Right lobe of liver (tissue), 6 donors: ENCODE measurements around the gene HSPA12B. TPM values are rescaled to one million over a fixed set of nuclear protein-coding genes. Genes with fewer than 3 reads are reported as not detected.

ENCODE experiments used
- ATAC-seq, 4 donors: fragments of 200-7000 bp; cut with Tn5 transposase; one replicate each; pipeline ENCODE4 v1.9.1; 2020; ENCODE audit warnings: mild to moderate bottlenecking in 4 of 4, moderate library complexity in 4 of 4
- DNase-seq, 3 donors: peaks; one replicate each; pipeline ENCODE4 v3.0.0-alpha.2; 2020
- H3K27ac ChIP-seq, 3 donors: fragments of 200-600 bp; one replicate each; pipeline ENCODE4 v1.8.0; 2022
- H3K27me3 ChIP-seq, 2 donors: fragments of 200-600 bp; one replicate each; pipeline ENCODE4 v1.8.0; 2022
- H3K36me3 ChIP-seq, 4 donors: fragments of 200-600 bp; sonication (generic) in 1 of 4; one replicate each; pipeline versions ENCODE4 v1.5.1 to v1.8.0; 2017 to 2022; ENCODE audit warnings: control low read depth in 1 of 4
- H3K4me1 ChIP-seq, 4 donors: fragments of 200-600 bp; sonication (generic) in 1 of 4; one replicate each; pipeline versions ENCODE4 v1.5.1 to v1.8.0; 2017 to 2022; ENCODE audit warnings: control low read depth in 1 of 4
- H3K4me3 ChIP-seq, 3 donors: fragments of 200-600 bp; one replicate each; pipeline ENCODE4 v1.8.0; 2022
- H3K9me3 ChIP-seq, 4 donors: fragments of 200-600 bp; sonication (generic) in 1 of 4; one replicate each; pipeline versions ENCODE4 v1.5.1 to v1.8.0; 2017 to 2022; ENCODE audit warnings: control low read depth in 1 of 4
- POLR2A ChIP-seq: fragments of 450-650 bp; IDR thresholded peaks from one replicate; pipeline ENCODE4 v1.6.1; 2017; ENCODE audit warnings: antibody characterized with exemption, mild to moderate bottlenecking
- WGBS: methylation state at CpG from one replicate; pipeline ENCODE4 v1.1.6; 2018; ENCODE audit warnings: low coverage, low lambda C conversion rate; ENCODE audit not compliant: insufficient coverage; ENCODE audit errors: missing lambda C conversion rate; 5-methylcytosine and 5-hydroxymethylcytosine counted together
- intact Hi-C, 2 donors: fragments of 100-400 bp; cut with DNase I; formaldehyde crosslinking; loops; one replicate each; pipeline versions ENCODE4 v1.11.2 to v1.14.1; 2022
- total RNA-seq, 6 experiments: library from RNA; depleted of rRNA in 2 of 6; stranded (reverse); fragments of >200 nt in 2 of 6; fragmentation: NEBNext Ultra II Directional in 3 of 6; extraction: Animal tissue kit (Norgen Biotek cat#: 25700) in 3 of 6; gene quantifications; one replicate each; pipeline versions ENCODE4 v1.1.0 to v1.2.4, GENCODE V29; 2016 to 2023
- TF ChIP-seq, protein P1 (sequence below), 4 donors: fragments of 200-600 bp in 3 of 4; fragments of 450-650 bp in 1 of 4; IDR thresholded peaks; one replicate each; pipeline versions ENCODE4 v1.5.1 to v1.8.0; 2016 to 2022; ENCODE audit warnings: antibody characterized with exemption in 4 of 4, mild to moderate bottlenecking in 2 of 4
- donor health status: DM: no; HTN: yes; CAD: no.
- donor health status: DM: no; HTN: no; CAD: no.
- donor health status: DM: no; HTN: no; CAD: no.
- donor health status: DM: no; HTN: yes; CAD: no.
- donor health status: DM: no; HTN: yes; CAD: no.

The HSPA12B gene
- total RNA-seq, 6 experiments from 2014 or later = 0.46 to 2.2 (median 0.97) TPM

DNA sequence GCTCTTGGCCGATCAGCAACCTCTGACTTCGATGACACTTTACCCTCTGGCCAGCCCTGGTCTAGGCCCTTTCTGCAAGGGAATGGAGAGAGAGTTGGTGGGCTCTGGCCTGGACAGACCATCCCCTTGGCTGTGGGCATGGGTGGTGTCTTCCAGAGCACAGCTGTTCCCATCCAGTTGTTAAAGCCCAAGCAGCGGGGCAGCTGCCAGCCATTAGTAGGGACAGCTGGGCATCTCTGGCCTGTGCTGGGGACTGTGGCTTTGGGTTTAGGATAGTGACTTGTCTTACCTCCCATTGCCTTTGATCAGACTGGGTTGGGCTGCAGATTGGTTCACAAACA is 66.4 kb downstream of the HSPA12B start:
- ATAC-seq (no peak), DNase-seq (no peak)
- Histone ChIP-seq H3K27ac (peak overlapping the region; percentile 49 to 86 (median 85)), H3K9me3 (no peaks in the 10 kb centered on the region), H3K27me3 (no peaks in the 10 kb centered on the region), H3K4me3 (no peak overlapping the region), H3K4me1 (peaks cover 0 to 36% (median 19%) of the 10 kb centered on the region in 4 donors), H3K36me3 (peaks cover 0 to 2% (median 0%) of the 10 kb centered on the region in 4 donors)
- TF ChIP-seq, protein P1, sequence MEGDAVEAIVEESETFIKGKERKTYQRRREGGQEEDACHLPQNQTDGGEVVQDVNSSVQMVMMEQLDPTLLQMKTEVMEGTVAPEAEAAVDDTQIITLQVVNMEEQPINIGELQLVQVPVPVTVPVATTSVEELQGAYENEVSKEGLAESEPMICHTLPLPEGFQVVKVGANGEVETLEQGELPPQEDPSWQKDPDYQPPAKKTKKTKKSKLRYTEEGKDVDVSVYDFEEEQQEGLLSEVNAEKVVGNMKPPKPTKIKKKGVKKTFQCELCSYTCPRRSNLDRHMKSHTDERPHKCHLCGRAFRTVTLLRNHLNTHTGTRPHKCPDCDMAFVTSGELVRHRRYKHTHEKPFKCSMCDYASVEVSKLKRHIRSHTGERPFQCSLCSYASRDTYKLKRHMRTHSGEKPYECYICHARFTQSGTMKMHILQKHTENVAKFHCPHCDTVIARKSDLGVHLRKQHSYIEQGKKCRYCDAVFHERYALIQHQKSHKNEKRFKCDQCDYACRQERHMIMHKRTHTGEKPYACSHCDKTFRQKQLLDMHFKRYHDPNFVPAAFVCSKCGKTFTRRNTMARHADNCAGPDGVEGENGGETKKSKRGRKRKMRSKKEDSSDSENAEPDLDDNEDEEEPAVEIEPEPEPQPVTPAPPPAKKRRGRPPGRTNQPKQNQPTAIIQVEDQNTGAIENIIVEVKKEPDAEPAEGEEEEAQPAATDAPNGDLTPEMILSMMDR (IDR thresholded peaks at IDR 0.05) = no peak
- TF ChIP-seq POLR2A = no peak
- 27% methylated on average over 2 of the region's 3 CpGs for WGBS
- intact Hi-C loops = no loop called here

DNA sequence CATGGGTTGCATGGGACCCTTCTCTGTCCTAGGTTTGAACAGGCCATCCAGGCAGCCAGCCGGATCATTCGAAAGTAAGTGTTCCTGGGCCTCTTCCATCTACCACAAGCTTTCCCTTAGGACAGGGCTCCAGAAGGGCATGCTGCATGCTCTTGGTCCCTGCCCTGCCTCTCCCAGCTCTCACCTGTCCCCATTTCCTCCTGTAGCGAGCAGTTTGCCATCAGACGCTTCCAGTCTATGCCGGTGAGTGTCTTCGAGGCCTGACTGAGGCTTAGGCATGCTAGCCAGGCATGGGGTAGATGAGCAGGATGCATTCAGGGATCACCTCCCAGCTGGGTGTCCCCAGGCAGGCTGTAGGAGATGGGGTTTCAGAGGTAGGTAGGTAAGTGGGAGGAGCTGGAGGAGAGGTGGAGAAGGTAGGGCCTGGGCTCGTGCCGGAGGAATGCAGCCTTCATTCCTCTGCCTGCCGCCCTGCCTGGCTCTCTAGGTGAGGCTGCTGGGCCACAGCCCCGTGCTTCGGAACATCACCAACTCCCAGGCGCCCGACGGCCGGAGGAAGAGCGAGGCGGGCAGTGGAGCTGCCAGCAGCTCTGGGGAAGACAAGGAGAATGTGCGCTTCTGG is 67.9 kb downstream of the HSPA12B start:
- ATAC-seq (no peak), DNase-seq (peak in 1 of 3 donors; percentile 47)
- H3K36me3 ChIP-seq = peaks cover 0 to 2% (median 0%) of the 10 kb centered on the region in 4 donors
- no peak overlapping the region for H3K27ac ChIP-seq
- peaks cover 0 to 36% (median 19%) of the 10 kb centered on the region in 4 donors for H3K4me1 ChIP-seq
- H3K27me3 ChIP-seq = no peaks in the 10 kb centered on the region
- no peak overlapping the region for H3K4me3 ChIP-seq
- H3K9me3 ChIP-seq = no peaks in the 10 kb centered on the region
- no peak for TF ChIP-seq POLR2A
- TF ChIP-seq, protein P1 (IDR thresholded peaks at IDR 0.05) = no peak
- 91% methylated on average over 4 of the region's 18 CpGs for WGBS
- intact Hi-C loops = no loop called here

DNA sequence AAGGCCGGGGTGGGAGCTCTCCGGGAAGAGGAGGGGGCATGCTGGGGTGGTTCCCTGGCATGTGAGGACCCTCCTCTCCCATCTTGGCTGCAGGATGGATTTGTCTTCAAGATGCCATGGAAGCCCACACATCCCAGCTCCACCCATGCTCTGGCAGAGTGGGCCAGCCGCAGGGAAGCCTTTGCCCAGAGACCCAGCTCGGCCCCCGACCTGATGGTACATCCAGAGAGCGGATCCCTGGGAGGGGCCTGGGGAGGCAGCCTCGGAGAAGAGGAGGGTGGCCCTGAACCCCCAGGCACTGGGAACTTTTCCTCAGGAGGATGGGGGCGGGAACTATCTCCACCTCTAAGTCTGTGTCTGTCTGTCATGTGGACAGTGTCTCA is 68.4 kb downstream of the HSPA12B start:
- peaks cover 0 to 2% (median 0%) of the 10 kb centered on the region in 4 donors for H3K36me3 ChIP-seq
- no peaks in the 10 kb centered on the region for H3K9me3 ChIP-seq
- no peak overlapping the region for H3K4me3 ChIP-seq
- no peak overlapping the region for H3K27ac ChIP-seq
- H3K27me3 ChIP-seq = no peaks in the 10 kb centered on the region
- TF ChIP-seq, protein P1 (IDR thresholded peaks at IDR 0.05) = no peak
- no peak for TF ChIP-seq POLR2A
- ATAC-seq (no peak), DNase-seq (no peak)
- WGBS = no CpG with 5 or more reads among the region's 8 CpGs
- intact Hi-C loops = no loop called here
- H3K4me1 ChIP-seq = peaks cover 0 to 40% (median 19%) of the 10 kb centered on the region in 4 donors

DNA sequence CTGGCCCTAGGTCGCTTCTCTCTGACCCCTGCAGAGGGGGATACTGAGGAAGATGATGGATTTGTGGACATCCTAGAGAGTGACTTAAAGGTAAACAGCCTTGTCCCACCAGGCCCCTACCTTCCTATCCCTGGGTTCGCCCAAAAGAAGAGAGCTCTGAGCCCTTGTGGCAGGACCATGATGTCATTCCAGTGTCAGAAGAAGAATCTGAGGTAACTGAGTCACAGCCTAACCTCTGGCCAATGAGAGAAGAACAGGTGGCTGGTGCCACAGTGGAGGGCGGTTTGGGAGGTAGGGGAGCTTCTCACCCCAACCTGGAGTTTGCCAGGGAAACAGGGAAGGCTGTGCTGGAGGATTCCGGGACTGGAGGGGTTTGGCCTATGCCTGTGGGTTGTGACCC is 68.8 kb downstream of the HSPA12B start:
- TF ChIP-seq POLR2A = no peak
- TF ChIP-seq, protein P1 (IDR thresholded peaks at IDR 0.05) = no peak
- H3K4me1 ChIP-seq = peaks cover 0 to 44% (median 19%) of the 10 kb centered on the region in 4 donors
- H3K27ac ChIP-seq = no peak overlapping the region
- no peaks in the 10 kb centered on the region for H3K27me3 ChIP-seq
- DNase-seq (peak in 1 of 3 donors; percentile 11), ATAC-seq (no peak)
- intact Hi-C loops = no loop called here
- no peaks in the 10 kb centered on the region for H3K9me3 ChIP-seq
- H3K4me3 ChIP-seq = no peak overlapping the region
- WGBS = 93% methylated on average over 2 of the region's 4 CpGs
- H3K36me3 ChIP-seq = peaks cover 0 to 2% (median 0%) of the 10 kb centered on the region in 4 donors
